SK-N-SH (cell line): ENCODE measurements around the gene RARG. TPM values are rescaled to one million over a fixed set of nuclear protein-coding genes. Genes with fewer than 3 reads are reported as not detected.

ENCODE experiments used
- CTCF ChIA-PET: fragments of 300-600, 350-600 bp; formaldehyde crosslinking; extraction: SDS; loops from one replicate; lab custom pipeline; 2021; lab: Yijun Ruan, JAX
- POLR2A ChIA-PET: fragments of 350-600 bp; sonication (Branson Sonifier 250); formaldehyde crosslinking; extraction: SDS; loops from one replicate; lab custom pipeline; 2020; ENCODE audit warnings: antibody characterized with exemption, inconsistent platforms; lab: Yijun Ruan, JAX
- DNase-seq: peaks from one replicate; pipeline ENCODE4 v3.0.0; 2012
- H2AFZ ChIP-seq: fragments of 200-600 bp; sonication (generic); 2 replicates; pipeline ENCODE4 v1.8.1; 2016; ENCODE audit warnings: antibody characterized with exemption, mild to moderate bottlenecking, low read depth
- H3F3A ChIP-seq: fragments of 200-600 bp; sonication (generic); replicated peaks from 2 replicates; pipeline ENCODE3; 2016; ENCODE audit warnings: antibody characterized with exemption, mild to moderate bottlenecking; ENCODE audit not compliant: insufficient read depth
- H3K27ac ChIP-seq, 2 experiments: fragments of 200-500 bp in 1 of 2; fragments of 200-600 bp in 1 of 2; sonication (Bioruptor generic) in 1 of 2; sonication (generic), shearing (Covaris generic) in 1 of 2; 2 replicates each; pipeline versions ENCODE4 v1.5.1 to v1.6.1; 2014 to 2016; ENCODE audit warnings: low read depth in 2 of 2, inconsistent platforms in 1 of 2, low read length in 1 of 2, mild to moderate bottlenecking in 1 of 2, mixed read lengths in 1 of 2
- H3K27me3 ChIP-seq: fragments of 200-600 bp; sonication (generic), shearing (Covaris generic); 2 replicates; pipeline ENCODE4 v1.6.1; 2016; ENCODE audit warnings: mixed run types; ENCODE audit not compliant: insufficient read depth
- H3K36me3 ChIP-seq, 2 experiments: fragments of 200-500 bp in 1 of 2; fragments of 200-600 bp in 1 of 2; sonication (Bioruptor generic) in 1 of 2; sonication (generic) in 1 of 2; replicated peaks in 1 of 2; 2 replicates each; pipeline versions ENCODE3 to v1.5.1; 2014 to 2016; ENCODE audit warnings: low read length in 1 of 2, mild to moderate bottlenecking in 1 of 2; ENCODE audit not compliant: insufficient read depth in 2 of 2, control insufficient read depth in 1 of 2
- H3K4me1 ChIP-seq, 2 experiments: fragments of 200-500 bp in 1 of 2; fragments of 200-600 bp in 1 of 2; sonication (Bioruptor generic) in 1 of 2; sonication (generic), shearing (Covaris generic) in 1 of 2; 2 replicates each; pipeline versions ENCODE4 v1.5.1 to v1.6.1; 2014 to 2016; ENCODE audit warnings: low read depth in 1 of 2, low read length in 1 of 2, mixed run types in 1 of 2; ENCODE audit not compliant: insufficient read depth in 2 of 2, control insufficient read depth in 1 of 2
- H3K4me2 ChIP-seq: fragments of 200-600 bp; sonication (generic), shearing (Covaris generic); 2 replicates; pipeline ENCODE4 v1.6.1; 2017; ENCODE audit warnings: mixed run types
- H3K4me3 ChIP-seq, 2 experiments: fragments of 200-500 bp in 1 of 2; fragments of 200-600 bp in 1 of 2; sonication (Bioruptor generic) in 1 of 2; sonication (generic), shearing (Covaris generic) in 1 of 2; 2 replicates each; pipeline versions ENCODE4 v1.5.1 to v1.8.1; 2014 to 2016; ENCODE audit warnings: low read depth in 2 of 2, inconsistent platforms in 1 of 2, low read length in 1 of 2, mild to moderate bottlenecking in 1 of 2, mixed read lengths in 1 of 2, moderate library complexity in 1 of 2
- H3K79me2 ChIP-seq: fragments of 200-600 bp; sonication (generic); 2 replicates; pipeline ENCODE4 v1.8.1; 2017; ENCODE audit warnings: mild to moderate bottlenecking; ENCODE audit not compliant: insufficient read depth
- H3K9ac ChIP-seq: fragments of 200-600 bp; sonication (generic); 2 replicates; pipeline ENCODE4 v1.6.1; 2017; ENCODE audit warnings: mixed run types
- H3K9me2 ChIP-seq: fragments of 200-600 bp; sonication (generic); 2 replicates; pipeline ENCODE4 v1.6.1; 2017; ENCODE audit warnings: mixed run types
- H3K9me3 ChIP-seq: fragments of 200-600 bp; sonication (generic); 2 replicates; pipeline ENCODE4 v1.6.1; 2017; ENCODE audit warnings: mixed run types, mild to moderate bottlenecking, moderate library complexity
- H4K20me1 ChIP-seq: fragments of 200-600 bp; sonication (generic); 2 replicates; pipeline ENCODE4 v1.6.1; 2017; ENCODE audit warnings: mild to moderate bottlenecking, mixed run types; ENCODE audit not compliant: insufficient read depth
- CHD2 ChIP-seq: fragments of 150-350 bp; IDR thresholded peaks from 2 replicates; pipeline ENCODE4 v1.6.1; 2018; ENCODE audit warnings: low read length; ENCODE audit not compliant: partially characterized antibody
- ELF1 ChIP-seq: IDR thresholded peaks from 2 replicates; pipeline ENCODE4 v1.4.0; 2012
- EP300 ChIP-seq, 2 experiments: IDR thresholded peaks; 2 replicates each; pipeline versions ENCODE4 v1.4.0 to v1.6.1; 2012; ENCODE audit warnings: borderline replicate concordance in 1 of 2, low read depth in 1 of 2, low read length in 1 of 2
- FOSL2 ChIP-seq: IDR thresholded peaks from 2 replicates; pipeline ENCODE4 v1.4.0; 2012; ENCODE audit warnings: low read depth, mild to moderate bottlenecking, moderate library complexity, borderline replicate concordance
- FOXM1 ChIP-seq: IDR thresholded peaks from 2 replicates; pipeline ENCODE4 v1.4.0; 2012; ENCODE audit warnings: low read depth, mild to moderate bottlenecking
- GABPA ChIP-seq: IDR thresholded peaks from 2 replicates; pipeline ENCODE4 v1.4.0; 2012; ENCODE audit warnings: low read depth, mild to moderate bottlenecking
- GATA2 ChIP-seq: sonication (generic); formaldehyde crosslinking; IDR thresholded peaks from 2 replicates; pipeline ENCODE4 v1.5.0; 2020; ENCODE audit warnings: mild to moderate bottlenecking, missing genetic modification reagents
- JUND ChIP-seq: IDR thresholded peaks from 2 replicates; pipeline ENCODE4 v1.4.0; 2012
- MEF2A ChIP-seq: IDR thresholded peaks from 2 replicates; pipeline ENCODE4 v1.4.0; 2012; ENCODE audit warnings: low read depth, borderline replicate concordance
- RAD21 ChIP-seq: IDR thresholded peaks from 2 replicates; pipeline ENCODE4 v1.6.1; 2012; ENCODE audit warnings: mild to moderate bottlenecking, low read length
- RCOR1 ChIP-seq: fragments of 150-350 bp; IDR thresholded peaks from 2 replicates; pipeline ENCODE4 v1.6.1; 2017; ENCODE audit warnings: antibody characterized with exemption, low read length
- RXRA ChIP-seq: IDR thresholded peaks from 2 replicates; pipeline ENCODE4 v1.4.0; 2012; ENCODE audit warnings: low read depth, mild to moderate bottlenecking, borderline replicate concordance
- TAF1 ChIP-seq: IDR thresholded peaks from 2 replicates; pipeline ENCODE4 v1.6.1; 2012; ENCODE audit warnings: low read depth, mild to moderate bottlenecking, low read length, moderate library complexity, borderline replicate concordance
- TEAD4 ChIP-seq: IDR thresholded peaks from 2 replicates; pipeline ENCODE4 v1.4.0; 2012; ENCODE audit warnings: mild to moderate bottlenecking, borderline replicate concordance; ENCODE audit not compliant: insufficient read depth
- WGBS: methylation state at CpG from one replicate; pipeline ENCODE4 v1.1.6; 2017; ENCODE audit warnings: low lambda C conversion rate; 5-methylcytosine and 5-hydroxymethylcytosine counted together
- polyA plus RNA-seq, 3 experiments: library from polyadenylated mRNA; depleted of rRNA; stranded (reverse); fragments of >200 nt; gene quantifications; 2 replicates each; pipeline ENCODE4 v1.2.3, GENCODE V29; 2012
- TF ChIP-seq, protein P1 (sequence below): fragments of 200-600 bp; sonication (generic); IDR thresholded peaks from 2 replicates; pipeline ENCODE4 v1.6.1; 2017; ENCODE audit warnings: antibody characterized with exemption, mild to moderate bottlenecking, moderate library complexity
- TF ChIP-seq, protein P2 (sequence below): IDR thresholded peaks from 2 replicates; pipeline ENCODE4 v1.4.0; 2012; ENCODE audit warnings: low read depth, borderline replicate concordance
- TF ChIP-seq, protein P3 (sequence below): fragments of 150-350 bp; IDR thresholded peaks from 2 replicates; pipeline ENCODE4 v1.6.1; 2017; ENCODE audit warnings: antibody characterized with exemption, low read length, low read depth, borderline replicate concordance

Gene RARG
- polyA plus RNA-seq (2012; rRNA removed), result 35.0 and 36.6 TPM in 2 replicates
- polyA plus RNA-seq (2012; cell fraction: cytosol; rRNA removed), result 20.6 and 30.6 TPM in 2 replicates
- polyA plus RNA-seq (2012; cell fraction: nucleus; rRNA removed), result 67.2 and 75.5 TPM in 2 replicates

DNA sequence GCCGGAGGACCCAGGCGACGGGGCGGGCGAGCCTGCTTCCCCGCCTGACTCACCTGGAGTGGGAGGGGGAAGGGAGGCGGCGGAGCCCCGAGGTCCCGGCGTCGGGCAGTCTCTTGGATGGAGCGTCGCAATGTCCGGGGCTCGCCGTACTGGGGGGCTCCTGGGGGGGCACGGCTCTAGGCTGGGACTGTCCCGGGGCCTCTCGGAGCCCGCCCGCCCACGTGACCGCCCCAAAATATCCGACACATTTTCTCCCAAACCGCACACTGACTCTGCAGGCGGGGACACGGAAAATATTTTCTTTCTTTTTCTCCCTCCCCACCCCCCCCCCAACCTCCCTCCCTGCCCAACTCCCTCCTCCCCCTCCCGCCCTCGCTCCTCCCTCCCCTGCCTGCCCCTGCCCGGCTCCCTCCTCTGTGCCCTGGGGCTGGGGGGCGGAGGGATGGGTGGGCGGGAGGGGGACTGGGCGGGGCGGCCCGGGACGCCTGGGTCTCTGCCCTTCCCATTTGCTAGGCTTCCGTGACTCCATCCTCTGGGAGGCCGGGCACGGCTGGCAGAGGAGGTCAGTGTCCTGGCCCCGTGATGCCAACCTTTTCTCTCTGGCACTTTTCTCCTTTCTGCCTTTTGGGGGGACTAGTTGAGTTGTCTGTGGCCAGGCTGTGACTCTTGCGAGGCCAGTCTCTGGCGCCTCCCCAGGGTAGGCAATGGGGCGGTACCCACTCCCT is at the start of gene RARG:
Gene RARG (minus strand): TSS at position 289 of the 725 bp plus-strand sequence. CDS start 4,664 bp downstream, outside the sequence.
- Histone ChIP-seq H3K4me3 (peak within 1 kb of the TSS; percentile 75 to 81), H3F3A (peaks cover 8% of the 10 kb centered on the region), H3K9me2 (no peaks in the 10 kb centered on the region), H2AFZ (peak within 1 kb of the TSS; percentile 72), H3K79me2 (peaks cover 5% of the 10 kb centered on the region; the same call in 1 of the 2 replicates), H3K4me2 (peak within 1 kb of the TSS; percentile 91), H3K9ac (peak within 1 kb of the TSS; percentile 76), H3K36me3 (peaks cover 0 to 8% of the 10 kb centered on the region in 2 experiments), H4K20me1 (no peaks in the 10 kb centered on the region), H3K4me1 (peaks cover 33 to 52% of the 10 kb centered on the region in 2 experiments; a peak in 3 of 4 replicates), H3K9me3 (no peaks in the 10 kb centered on the region), H3K27me3 (no peaks in the 10 kb centered on the region), H3K27ac (peak within 1 kb of the TSS; percentile 50 to 85)
- peak; percentile 93 for DNase-seq
- ChIA-PET POLR2A (no interaction called here), CTCF (interaction anchor here (1.2 to 4.5 kb wide), 4 partner anchors 9 to 21 kb away, joined by 4 to 19 read pairs (median 4); no protein-coding TSS in a partner anchor)
- TF ChIP-seq CHD2 (peak; percentile 33), RAD21 (0 out of 2 replicates have a peak, but pooled peaks have one; percentile 7), TEAD4 (no peak), RCOR1 (no peak), GATA2 (no peak)
- TF ChIP-seq, protein P1, sequence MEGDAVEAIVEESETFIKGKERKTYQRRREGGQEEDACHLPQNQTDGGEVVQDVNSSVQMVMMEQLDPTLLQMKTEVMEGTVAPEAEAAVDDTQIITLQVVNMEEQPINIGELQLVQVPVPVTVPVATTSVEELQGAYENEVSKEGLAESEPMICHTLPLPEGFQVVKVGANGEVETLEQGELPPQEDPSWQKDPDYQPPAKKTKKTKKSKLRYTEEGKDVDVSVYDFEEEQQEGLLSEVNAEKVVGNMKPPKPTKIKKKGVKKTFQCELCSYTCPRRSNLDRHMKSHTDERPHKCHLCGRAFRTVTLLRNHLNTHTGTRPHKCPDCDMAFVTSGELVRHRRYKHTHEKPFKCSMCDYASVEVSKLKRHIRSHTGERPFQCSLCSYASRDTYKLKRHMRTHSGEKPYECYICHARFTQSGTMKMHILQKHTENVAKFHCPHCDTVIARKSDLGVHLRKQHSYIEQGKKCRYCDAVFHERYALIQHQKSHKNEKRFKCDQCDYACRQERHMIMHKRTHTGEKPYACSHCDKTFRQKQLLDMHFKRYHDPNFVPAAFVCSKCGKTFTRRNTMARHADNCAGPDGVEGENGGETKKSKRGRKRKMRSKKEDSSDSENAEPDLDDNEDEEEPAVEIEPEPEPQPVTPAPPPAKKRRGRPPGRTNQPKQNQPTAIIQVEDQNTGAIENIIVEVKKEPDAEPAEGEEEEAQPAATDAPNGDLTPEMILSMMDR, result 0 out of 2 replicates have a peak, but pooled peaks have one; percentile 9
- TF ChIP-seq, protein P2, sequence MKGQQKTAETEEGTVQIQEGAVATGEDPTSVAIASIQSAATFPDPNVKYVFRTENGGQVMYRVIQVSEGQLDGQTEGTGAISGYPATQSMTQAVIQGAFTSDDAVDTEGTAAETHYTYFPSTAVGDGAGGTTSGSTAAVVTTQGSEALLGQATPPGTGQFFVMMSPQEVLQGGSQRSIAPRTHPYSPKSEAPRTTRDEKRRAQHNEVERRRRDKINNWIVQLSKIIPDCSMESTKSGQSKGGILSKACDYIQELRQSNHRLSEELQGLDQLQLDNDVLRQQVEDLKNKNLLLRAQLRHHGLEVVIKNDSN, result peak; percentile 78
- WGBS, result 0% methylated on average over 26 of the region's 44 CpGs

DNA sequence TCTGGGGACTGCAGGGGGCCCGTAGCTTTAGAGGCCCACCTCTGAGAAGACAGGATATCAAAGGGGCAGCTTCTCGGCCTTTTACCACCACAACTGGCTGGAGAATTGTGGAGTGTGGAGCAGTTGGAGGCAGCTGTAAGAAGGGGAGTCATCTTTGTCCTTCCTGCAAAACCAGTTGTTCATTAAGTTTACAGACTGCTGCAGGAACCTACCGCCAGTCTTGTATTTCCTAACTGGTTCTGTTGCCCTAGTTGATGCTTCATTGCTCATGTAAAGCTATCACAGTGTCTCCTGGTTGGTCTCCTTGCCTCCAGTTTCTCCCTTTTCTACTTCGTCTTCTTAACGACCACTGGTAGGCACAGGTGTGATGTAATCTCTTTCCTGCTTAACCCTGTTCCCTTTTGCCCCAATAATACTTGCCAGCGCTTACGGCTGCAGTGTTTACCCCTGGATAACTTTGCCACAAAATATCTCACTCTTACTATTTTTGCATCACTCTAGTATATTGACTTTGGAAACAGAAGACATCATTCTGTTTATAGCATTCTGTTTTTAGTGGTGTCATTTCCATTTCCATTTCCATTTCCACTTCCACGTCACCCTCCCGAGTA is 48.0 kb upstream of the RARG start:
- no peak overlapping the region for H2AFZ ChIP-seq
- H3K27me3 ChIP-seq, result no peaks in the 10 kb centered on the region
- no peak overlapping the region for H3K4me2 ChIP-seq
- no peak overlapping the region for H3K4me3 ChIP-seq
- CTCF ChIA-PET, result interaction anchor here (1.5 to 3.0 kb wide), 7 partner anchors 8 to 121 kb away, joined by 3 to 16 read pairs (median 10); partner anchors contain the start of genes AAAS and ESPL1
- H3K9ac ChIP-seq, result no peak overlapping the region
- POLR2A ChIA-PET, result no interaction called here
- H3F3A ChIP-seq, result no peaks in the 10 kb centered on the region
- TF ChIP-seq FOXM1, result no peak
- TF ChIP-seq, protein P3, sequence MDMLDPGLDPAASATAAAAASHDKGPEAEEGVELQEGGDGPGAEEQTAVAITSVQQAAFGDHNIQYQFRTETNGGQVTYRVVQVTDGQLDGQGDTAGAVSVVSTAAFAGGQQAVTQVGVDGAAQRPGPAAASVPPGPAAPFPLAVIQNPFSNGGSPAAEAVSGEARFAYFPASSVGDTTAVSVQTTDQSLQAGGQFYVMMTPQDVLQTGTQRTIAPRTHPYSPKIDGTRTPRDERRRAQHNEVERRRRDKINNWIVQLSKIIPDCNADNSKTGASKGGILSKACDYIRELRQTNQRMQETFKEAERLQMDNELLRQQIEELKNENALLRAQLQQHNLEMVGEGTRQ, result no peak
- TF ChIP-seq TAF1, result no peak
- no peak for TF ChIP-seq MEF2A
- TF ChIP-seq CHD2, result no peak
- TF ChIP-seq FOSL2, result no peak
- TF ChIP-seq JUND, result no peak
- TF ChIP-seq RAD21, result no peak
- no peak for TF ChIP-seq TEAD4
- no peak for TF ChIP-seq ELF1
- TF ChIP-seq RXRA, result no peak
- TF ChIP-seq EP300 (IDR thresholded peaks at IDR 0.05; ENCODE audit: borderline replicate concordance in 1 of 2, low read depth in 1 of 2, low read length in 1 of 2), result no peak
- TF ChIP-seq GABPA, result no peak
- TF ChIP-seq, protein P1, result no peak
- TF ChIP-seq, all 33 proteins: peak for 0
- no peaks in the 10 kb centered on the region for H3K9me3 ChIP-seq
- no peak for DNase-seq
- WGBS, result 96% methylated on average over 8 of the region's 9 CpGs
- H3K4me1 ChIP-seq, result no peaks in the 10 kb centered on the region
- no peaks in the 10 kb centered on the region for H4K20me1 ChIP-seq
- no peak overlapping the region for H3K27ac ChIP-seq
- no peaks in the 10 kb centered on the region for H3K9me2 ChIP-seq
- peaks cover 8 to 19% of the 10 kb centered on the region in 2 experiments for H3K36me3 ChIP-seq
- H3K79me2 ChIP-seq, result 0 out of 2 replicates have a peak, but pooled peaks cover 5% of the 10 kb centered on the region
